Neural progenitor cell (in vitro differentiated cells): Measurements from ENCODE around the gene KRTAP3-3. TPM values are rescaled to one million over a fixed set of nuclear protein-coding genes. Genes with fewer than 3 reads are reported as not detected.

Experiments used
- DNase-seq: peaks from one replicate; pipeline ENCODE4 v3.0.0-alpha.2; 2016; ENCODE audit warnings: low spot score
- H2AFZ ChIP-seq: fragments of 200-600 bp; sonication (generic); replicated peaks from 2 replicates; pipeline ENCODE4 v1.6.1; 2016; ENCODE audit warnings: antibody characterized with exemption
- H3F3A ChIP-seq: fragments of 200-600 bp; sonication (generic); 2 replicates; pipeline ENCODE4 v1.6.1; 2016; ENCODE audit warnings: antibody characterized with exemption, low read depth
- H3K27ac ChIP-seq: fragments of 200-600 bp; sonication (generic); 2 replicates; pipeline ENCODE4 v1.5.1; 2016; ENCODE audit warnings: mild to moderate bottlenecking
- H3K27me3 ChIP-seq: fragments of 200-600 bp; sonication (generic); 2 replicates; pipeline ENCODE4 v1.6.1; 2016; ENCODE audit warnings: mild to moderate bottlenecking, moderate library complexity
- H3K36me3 ChIP-seq: fragments of 200-600 bp; sonication (generic); 2 replicates; pipeline ENCODE4 v1.5.1; 2016
- H3K4me1 ChIP-seq: fragments of 200-600 bp; sonication (generic); 2 replicates; pipeline ENCODE4 v1.6.1; 2016; ENCODE audit warnings: mixed run types
- H3K4me2 ChIP-seq: fragments of 200-600 bp; sonication (generic); 2 replicates; pipeline ENCODE4 v1.6.1; 2016
- H3K4me3 ChIP-seq: fragments of 200-600 bp; sonication (generic); 2 replicates; pipeline ENCODE4 v1.5.1; 2016
- H3K79me2 ChIP-seq: fragments of 200-600 bp; sonication (generic); 2 replicates; pipeline ENCODE4 v1.6.1; 2016; ENCODE audit warnings: low read depth
- H3K9ac ChIP-seq: fragments of 200-600 bp; sonication (generic); 2 replicates; pipeline ENCODE4 v1.6.1; 2016
- H3K9me3 ChIP-seq: fragments of 200-600 bp; sonication (generic); 2 replicates; pipeline ENCODE4 v1.5.1; 2016; ENCODE audit warnings: low read depth
- H4K20me1 ChIP-seq: fragments of 200-600 bp; sonication (generic); 2 replicates; pipeline ENCODE4 v1.6.1; 2016; ENCODE audit warnings: low read depth
- H3K27ac Mint-ChIP-seq: 3 replicates; pipeline ENCODE4 v1.8.0; 2021; ENCODE audit warnings: mixed read lengths
- H3K27me3 Mint-ChIP-seq: 2 replicates; pipeline ENCODE4 v1.8.0; 2022; ENCODE audit warnings: low read depth, mild to moderate bottlenecking, inconsistent platforms, moderate library complexity, mixed read lengths; ENCODE audit not compliant: insufficient read depth
- H3K36me3 Mint-ChIP-seq: 3 replicates; pipeline ENCODE4 v1.8.0; 2021; ENCODE audit warnings: mixed read lengths
- H3K4me1 Mint-ChIP-seq: 3 replicates; pipeline ENCODE4 v1.8.0; 2021; ENCODE audit warnings: mixed read lengths
- H3K4me3 Mint-ChIP-seq: 3 replicates; pipeline ENCODE4 v1.8.0; 2021; ENCODE audit warnings: mild to moderate bottlenecking, moderate library complexity, mixed read lengths
- H3K9me3 Mint-ChIP-seq: 3 replicates; pipeline ENCODE4 v1.8.0; 2020; ENCODE audit warnings: mixed read lengths
- EZH2 ChIP-seq: fragments of 200-600 bp; sonication (generic); IDR thresholded peaks from 2 replicates; pipeline ENCODE4 v1.6.1; 2017; ENCODE audit warnings: antibody characterized with exemption, mild to moderate bottlenecking, moderate library complexity
- EZH2phosphoT487 ChIP-seq: fragments of 200-600 bp; sonication (generic); IDR thresholded peaks from 2 replicates; pipeline ENCODE4 v1.6.1; 2017; ENCODE audit warnings: antibody characterized with exemption
- total RNA-seq: library from RNA; depleted of rRNA; stranded (reverse); fragments of >200 nt; gene quantifications from 2 replicates; pipeline ENCODE4 v1.2.3, GENCODE V29; 2015; ENCODE audit warnings: low replicate concordance
- TF ChIP-seq, protein P1 (sequence below): fragments of 200-600 bp; sonication (generic); IDR thresholded peaks from 2 replicates; pipeline ENCODE4 v1.5.1; 2017; ENCODE audit warnings: antibody characterized with exemption, mild to moderate bottlenecking

Gene KRTAP3-3
- total RNA-seq, 1 donor from 2014 or later = not detected

DNA sequence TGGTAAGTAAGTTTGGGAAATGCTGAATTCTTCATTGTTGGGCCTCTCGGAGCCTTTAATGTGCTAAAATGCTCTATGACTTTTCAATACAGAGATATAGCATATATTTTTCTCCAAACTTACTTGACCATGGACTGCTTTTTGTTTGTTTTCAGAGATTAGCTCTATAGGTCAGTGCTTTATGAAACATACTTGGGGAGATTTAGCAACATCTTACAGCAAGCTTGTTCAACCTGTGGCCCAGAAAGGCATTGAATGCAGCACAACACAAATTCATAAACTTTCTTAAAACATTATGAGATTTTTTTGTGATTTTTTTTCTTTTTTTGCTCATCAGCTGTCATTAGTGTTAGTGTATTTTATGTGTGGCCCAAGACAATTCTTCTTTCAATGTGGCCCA lies 16.0 kb upstream of the KRTAP3-3 start:
- H3K4me3 Mint-ChIP-seq = no peak overlapping the region
- no peak for DNase-seq
- no peaks in the 10 kb centered on the region for H3K36me3 Mint-ChIP-seq
- TF ChIP-seq EZH2phosphoT487 = no peak
- TF ChIP-seq EZH2 = no peak
- TF ChIP-seq, protein P1, sequence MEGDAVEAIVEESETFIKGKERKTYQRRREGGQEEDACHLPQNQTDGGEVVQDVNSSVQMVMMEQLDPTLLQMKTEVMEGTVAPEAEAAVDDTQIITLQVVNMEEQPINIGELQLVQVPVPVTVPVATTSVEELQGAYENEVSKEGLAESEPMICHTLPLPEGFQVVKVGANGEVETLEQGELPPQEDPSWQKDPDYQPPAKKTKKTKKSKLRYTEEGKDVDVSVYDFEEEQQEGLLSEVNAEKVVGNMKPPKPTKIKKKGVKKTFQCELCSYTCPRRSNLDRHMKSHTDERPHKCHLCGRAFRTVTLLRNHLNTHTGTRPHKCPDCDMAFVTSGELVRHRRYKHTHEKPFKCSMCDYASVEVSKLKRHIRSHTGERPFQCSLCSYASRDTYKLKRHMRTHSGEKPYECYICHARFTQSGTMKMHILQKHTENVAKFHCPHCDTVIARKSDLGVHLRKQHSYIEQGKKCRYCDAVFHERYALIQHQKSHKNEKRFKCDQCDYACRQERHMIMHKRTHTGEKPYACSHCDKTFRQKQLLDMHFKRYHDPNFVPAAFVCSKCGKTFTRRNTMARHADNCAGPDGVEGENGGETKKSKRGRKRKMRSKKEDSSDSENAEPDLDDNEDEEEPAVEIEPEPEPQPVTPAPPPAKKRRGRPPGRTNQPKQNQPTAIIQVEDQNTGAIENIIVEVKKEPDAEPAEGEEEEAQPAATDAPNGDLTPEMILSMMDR = no peak
- no peaks in the 10 kb centered on the region for H3F3A ChIP-seq
- H3K9me3 ChIP-seq = no peaks in the 10 kb centered on the region
- H3K27me3 ChIP-seq = no peaks in the 10 kb centered on the region
- no peak overlapping the region for H3K4me3 ChIP-seq
- H3K27ac ChIP-seq = no peak overlapping the region
- H3K9me3 Mint-ChIP-seq = no peaks in the 10 kb centered on the region
- no peak overlapping the region for H3K9ac ChIP-seq
- no peak overlapping the region for H3K4me2 ChIP-seq
- no peaks in the 10 kb centered on the region for H3K79me2 ChIP-seq
- peak overlapping the region; percentile 8 for H2AFZ ChIP-seq
- peaks cover 6% of the 10 kb centered on the region for H3K4me1 Mint-ChIP-seq
- H3K27ac Mint-ChIP-seq = no peak overlapping the region
- H3K4me1 ChIP-seq = peaks cover 18% of the 10 kb centered on the region
- H3K36me3 ChIP-seq = no peaks in the 10 kb centered on the region
- H4K20me1 ChIP-seq = no peaks in the 10 kb centered on the region
- no peaks in the 10 kb centered on the region for H3K27me3 Mint-ChIP-seq

DNA sequence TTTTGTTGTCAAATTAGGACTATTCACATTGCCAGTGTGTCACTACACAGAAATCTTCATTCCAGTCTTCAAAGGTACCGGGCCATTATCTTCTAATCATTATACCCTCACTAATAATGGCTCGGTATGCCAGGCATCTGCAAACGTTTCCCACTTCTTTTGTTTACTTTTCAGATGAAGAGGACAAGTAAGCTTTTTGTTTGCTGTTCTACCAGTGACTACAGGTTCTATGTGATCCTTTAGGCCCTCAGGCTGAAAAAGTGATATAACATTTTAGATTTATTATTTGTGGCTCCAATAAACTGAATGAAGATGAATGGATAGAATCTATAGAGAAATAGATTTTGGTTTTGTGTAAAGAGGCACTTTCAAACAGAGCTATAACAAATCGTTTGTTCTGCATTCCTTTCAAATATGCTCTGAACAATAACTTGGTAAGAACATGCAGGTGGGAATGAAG lies 15.4 kb upstream of the KRTAP3-3 start:
- H3F3A ChIP-seq = no peaks in the 10 kb centered on the region
- H3K4me3 ChIP-seq = no peak overlapping the region
- H3K9ac ChIP-seq = no peak overlapping the region
- no peaks in the 10 kb centered on the region for H3K9me3 ChIP-seq
- DNase-seq = peak; percentile 56
- H3K79me2 ChIP-seq = no peaks in the 10 kb centered on the region
- no peaks in the 10 kb centered on the region for H3K27me3 ChIP-seq
- Mint-ChIP-seq H3K36me3 (no peaks in the 10 kb centered on the region), H3K9me3 (no peaks in the 10 kb centered on the region), H3K4me1 (peaks cover 6% of the 10 kb centered on the region), H3K4me3 (no peak overlapping the region), H3K27ac (no peak overlapping the region), H3K27me3 (no peaks in the 10 kb centered on the region)
- TF ChIP-seq EZH2phosphoT487 = no peak
- TF ChIP-seq, protein P1 = no peak
- TF ChIP-seq EZH2 = no peak
- H3K4me2 ChIP-seq = peak overlapping the region; percentile 28
- no peak overlapping the region for H3K27ac ChIP-seq
- H4K20me1 ChIP-seq = no peaks in the 10 kb centered on the region
- peaks cover 18% of the 10 kb centered on the region for H3K4me1 ChIP-seq
- H3K36me3 ChIP-seq = no peaks in the 10 kb centered on the region
- peak overlapping the region; percentile 8 for H2AFZ ChIP-seq

DNA sequence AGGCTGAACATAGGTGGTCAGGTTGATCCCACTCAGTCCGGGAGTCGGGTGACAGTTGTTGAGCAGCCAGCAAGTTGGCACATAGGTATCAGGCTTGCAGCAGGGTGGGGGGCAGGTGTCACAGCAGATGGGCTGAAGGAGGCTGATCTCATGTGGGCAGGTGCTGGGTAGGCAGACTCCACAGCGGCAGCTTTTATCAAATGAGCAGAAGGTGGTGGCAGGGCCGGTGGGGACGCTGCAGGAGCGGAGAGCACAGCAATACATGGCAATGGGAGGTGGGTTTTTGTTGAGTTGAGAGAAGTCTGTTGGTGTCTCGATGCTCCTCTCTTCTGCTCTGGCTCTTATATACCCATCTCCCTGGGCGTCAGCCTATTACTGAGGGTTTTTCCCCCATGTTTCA lies 14.8 kb upstream of the KRTAP3-3 start, which contains the start of gene KRTAP3-1:
TSS of gene KRTAP3-1 (minus strand) at position 318 of the 400 bp plus-strand sequence. CDS start at position 264, 54 bp downstream.
- Mint-ChIP-seq H3K9me3 (no peaks in the 10 kb centered on the region), H3K27ac (no peak within 1 kb of the TSS), H3K27me3 (no peaks in the 10 kb centered on the region), H3K4me3 (no peak within 1 kb of the TSS), H3K36me3 (no peaks in the 10 kb centered on the region), H3K4me1 (peaks cover 6% of the 10 kb centered on the region)
- H3K79me2 ChIP-seq = no peaks in the 10 kb centered on the region
- no peaks in the 10 kb centered on the region for H3F3A ChIP-seq
- H3K4me3 ChIP-seq = no peak within 1 kb of the TSS
- H3K4me1 ChIP-seq = peaks cover 18% of the 10 kb centered on the region
- TF ChIP-seq, protein P1 = no peak
- no peak for TF ChIP-seq EZH2phosphoT487
- no peak for TF ChIP-seq EZH2
- no peak within 1 kb of the TSS for H3K9ac ChIP-seq
- DNase-seq = no peak
- H4K20me1 ChIP-seq = no peaks in the 10 kb centered on the region
- H3K9me3 ChIP-seq = no peaks in the 10 kb centered on the region
- no peaks in the 10 kb centered on the region for H3K36me3 ChIP-seq
- H3K27me3 ChIP-seq = no peaks in the 10 kb centered on the region
- H3K27ac ChIP-seq = no peak within 1 kb of the TSS
- H2AFZ ChIP-seq = peak within 1 kb of the TSS; percentile 8
- H3K4me2 ChIP-seq = peak within 1 kb of the TSS; percentile 28
